HG03460 (cell line): ENCODE results near the gene EVX1.

Experiments
- ATAC-seq: cut with Tn5 transposase; IDR thresholded peaks from one replicate; pipeline ENCODE4 v1.9.1; 2021; ENCODE audit not compliant: unreplicated experiment

The EVX1 gene

DNA sequence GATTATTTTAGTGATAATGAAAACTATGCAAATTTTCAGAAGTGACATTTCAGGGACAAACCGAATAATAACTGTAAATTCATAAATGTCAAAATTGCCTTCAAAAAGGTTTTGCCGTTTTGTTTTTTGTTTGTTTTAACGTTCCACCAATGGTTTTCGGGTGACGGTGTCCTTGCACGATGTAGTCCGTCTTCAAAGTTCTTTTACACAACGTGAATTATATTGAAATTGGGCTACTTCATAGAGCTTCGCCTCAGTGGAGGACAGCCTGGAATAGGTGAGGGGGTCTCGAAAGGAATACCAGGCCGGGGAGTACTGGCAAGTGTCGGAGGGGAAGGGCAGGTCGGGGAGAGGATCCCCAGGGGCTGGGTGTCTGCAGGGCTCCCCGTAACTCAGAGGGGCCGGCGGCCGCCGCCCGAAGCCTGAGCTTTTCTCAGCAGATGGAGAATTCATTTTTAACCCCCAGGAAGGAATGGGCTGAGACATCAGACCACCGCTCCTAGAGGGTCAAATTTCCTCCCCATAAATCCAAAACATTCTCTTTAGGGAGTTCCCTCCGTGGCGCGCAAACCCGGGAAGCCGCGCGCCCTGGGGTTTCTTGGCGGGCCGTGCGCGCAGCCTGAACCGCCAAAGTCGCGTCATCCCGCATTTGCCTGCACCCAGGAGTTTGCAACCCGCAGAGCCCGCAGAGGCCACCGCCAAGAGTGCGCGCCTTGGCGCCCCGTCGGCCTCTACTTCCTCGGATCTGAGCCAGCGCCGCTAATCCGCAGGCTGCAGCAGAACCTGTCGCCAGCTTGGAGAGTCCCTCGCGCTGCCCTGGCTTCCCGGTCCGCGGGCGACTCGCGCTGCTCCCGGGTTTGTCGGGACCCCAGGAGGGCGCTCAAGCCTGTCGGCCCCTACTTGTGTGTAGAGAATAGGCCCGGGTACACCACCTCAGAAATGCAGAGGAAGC lies 17.3 kb upstream of the EVX1 start:
- no peak for ATAC-seq

DNA sequence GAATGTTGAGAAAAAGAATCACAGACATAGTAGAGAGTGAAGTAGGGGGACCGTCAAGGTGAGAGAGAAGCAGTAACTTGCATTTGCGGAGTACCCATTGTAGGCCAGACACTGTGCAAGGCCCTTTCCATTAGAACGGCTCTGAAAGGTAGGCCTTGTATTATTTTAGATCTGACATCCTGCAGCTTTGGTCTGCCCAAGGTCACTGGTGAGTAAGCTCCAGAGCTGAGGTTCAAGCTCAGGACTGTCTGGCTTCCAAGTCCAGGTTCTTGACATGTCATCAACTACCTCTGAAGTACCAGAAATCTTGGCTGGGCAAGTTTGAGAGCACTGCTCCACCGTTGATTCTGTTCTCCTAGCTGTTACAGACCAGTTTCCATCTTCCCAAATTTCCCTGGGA lies 13.2 kb upstream of the EVX1 start:
- ATAC-seq: no peak

DNA sequence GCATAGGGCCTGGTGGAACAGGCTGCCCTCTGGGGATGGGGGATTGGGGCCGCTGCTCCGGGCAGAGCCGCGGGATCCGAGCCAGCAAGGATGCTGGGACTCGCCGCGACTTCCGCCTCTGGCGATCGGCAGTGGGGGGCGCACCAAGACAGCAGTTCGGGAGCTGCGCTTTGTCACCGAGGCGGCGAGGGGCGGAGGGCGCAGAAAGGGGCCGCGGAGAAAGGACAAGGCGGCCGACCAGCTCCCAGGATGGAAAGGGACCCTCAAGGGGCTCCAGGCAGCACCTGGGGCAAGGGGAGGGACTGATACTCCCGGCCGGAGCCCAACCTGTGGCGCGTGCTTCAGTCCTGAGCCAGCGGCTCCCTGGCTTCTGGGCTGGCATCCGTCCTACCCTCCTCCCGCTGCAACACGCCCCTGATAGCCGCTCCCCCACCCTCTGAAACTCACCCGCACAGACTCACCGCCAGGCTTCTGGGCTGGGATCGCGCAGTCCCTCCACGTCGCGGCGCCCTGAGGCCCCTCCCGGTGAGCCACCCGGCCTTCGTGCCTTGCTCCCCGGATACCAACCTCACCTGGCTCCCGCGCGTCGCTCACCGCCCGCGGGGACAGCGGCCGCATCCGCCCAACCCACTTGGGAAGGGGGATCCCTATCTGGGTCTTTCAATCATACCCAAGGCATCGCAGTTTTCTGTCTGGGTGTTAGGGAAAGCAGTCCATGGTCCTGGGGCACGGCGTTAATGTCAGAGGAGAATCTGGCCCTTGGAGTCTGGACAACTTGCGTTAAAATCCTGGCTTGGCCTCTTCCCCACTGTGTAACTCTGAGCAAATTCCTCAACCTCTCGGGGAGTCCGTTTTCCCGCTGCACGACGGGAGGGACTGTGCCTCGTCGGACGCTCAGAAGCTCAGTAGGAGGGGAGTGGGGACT lies 7.0 kb upstream of the EVX1 start:
- no peak for ATAC-seq

DNA sequence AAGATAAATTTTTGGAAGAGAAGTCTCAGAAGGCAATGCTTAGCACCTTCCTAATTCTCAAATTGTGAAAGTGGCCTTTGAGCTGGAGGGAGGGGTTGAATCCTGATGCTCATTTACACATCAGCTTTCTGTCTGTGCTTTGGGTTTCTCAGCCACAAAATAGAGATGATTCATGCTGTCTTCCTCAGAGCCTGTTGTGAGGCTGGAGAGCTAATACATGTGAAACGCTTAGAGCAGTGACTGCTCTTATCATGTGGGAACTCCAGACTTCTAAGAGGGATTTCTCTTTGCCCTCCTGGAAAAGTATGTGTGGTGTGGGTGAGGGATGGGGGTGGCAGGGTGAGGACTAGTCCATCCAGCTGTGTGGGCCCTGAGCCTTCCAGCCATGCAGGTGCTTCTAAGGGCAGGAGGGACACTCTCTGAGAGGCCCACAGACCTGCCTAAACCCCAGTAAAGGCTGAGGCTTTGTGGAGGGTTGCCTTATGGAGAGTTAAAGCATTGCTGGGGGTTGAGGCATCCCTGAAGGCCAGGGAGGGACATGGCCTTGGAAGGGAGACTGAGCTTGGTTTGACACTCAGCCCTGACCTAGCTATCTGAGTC lies 4.8 kb upstream of the EVX1 start:
- no peak for ATAC-seq

DNA sequence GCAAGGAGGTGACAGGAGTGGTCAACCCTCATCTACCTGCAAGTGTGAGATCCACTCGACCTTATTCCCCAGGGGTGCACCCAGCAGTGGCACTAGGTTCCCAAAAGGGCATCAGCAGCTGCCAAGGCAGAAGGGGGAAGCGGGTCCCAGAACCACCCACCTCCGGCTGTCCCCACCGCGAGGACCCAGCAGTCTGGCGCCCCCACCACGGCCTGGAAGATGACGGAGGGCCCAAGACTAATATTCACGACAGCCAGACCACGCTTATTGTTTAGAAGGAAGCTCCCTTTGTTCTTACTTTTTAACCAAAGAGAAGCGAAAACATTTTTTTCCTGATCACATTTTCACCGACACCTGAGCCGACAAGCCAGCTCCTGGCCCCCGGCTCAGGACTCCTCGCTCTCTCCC lies 3.6 kb upstream of the EVX1 start:
- ATAC-seq: no peak

DNA sequence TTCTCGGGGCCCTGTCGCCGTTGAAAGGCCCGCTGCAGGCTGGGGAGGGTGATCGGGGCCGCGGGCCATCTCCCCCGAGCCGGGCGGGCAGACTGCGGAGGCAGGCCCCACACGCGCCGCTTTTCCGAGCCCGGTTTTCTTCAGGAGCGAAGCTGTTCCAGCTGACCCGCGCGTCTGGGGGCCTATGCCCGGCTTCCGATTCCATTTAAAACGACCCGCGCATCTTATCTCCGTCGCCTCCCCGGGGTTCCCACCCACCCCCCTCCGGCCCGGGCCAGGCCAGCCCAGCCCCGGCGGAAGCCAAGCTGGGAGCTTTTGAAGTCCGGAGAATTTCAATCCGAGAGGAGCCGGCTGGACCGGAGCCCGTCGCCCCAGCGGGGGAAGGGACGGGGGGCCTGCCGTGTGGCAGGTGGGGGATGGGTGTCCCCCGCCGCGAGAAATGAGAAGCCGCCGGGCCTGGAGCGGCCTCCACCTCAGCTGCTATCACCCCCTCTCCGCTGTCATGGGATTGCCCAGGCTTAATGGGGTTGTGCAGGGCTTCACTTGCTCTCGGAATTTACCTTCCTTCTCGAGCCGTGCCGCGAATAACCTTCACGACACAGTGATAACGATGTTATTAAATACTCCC lies 3.1 kb upstream of the EVX1 start:
- no peak for ATAC-seq

DNA sequence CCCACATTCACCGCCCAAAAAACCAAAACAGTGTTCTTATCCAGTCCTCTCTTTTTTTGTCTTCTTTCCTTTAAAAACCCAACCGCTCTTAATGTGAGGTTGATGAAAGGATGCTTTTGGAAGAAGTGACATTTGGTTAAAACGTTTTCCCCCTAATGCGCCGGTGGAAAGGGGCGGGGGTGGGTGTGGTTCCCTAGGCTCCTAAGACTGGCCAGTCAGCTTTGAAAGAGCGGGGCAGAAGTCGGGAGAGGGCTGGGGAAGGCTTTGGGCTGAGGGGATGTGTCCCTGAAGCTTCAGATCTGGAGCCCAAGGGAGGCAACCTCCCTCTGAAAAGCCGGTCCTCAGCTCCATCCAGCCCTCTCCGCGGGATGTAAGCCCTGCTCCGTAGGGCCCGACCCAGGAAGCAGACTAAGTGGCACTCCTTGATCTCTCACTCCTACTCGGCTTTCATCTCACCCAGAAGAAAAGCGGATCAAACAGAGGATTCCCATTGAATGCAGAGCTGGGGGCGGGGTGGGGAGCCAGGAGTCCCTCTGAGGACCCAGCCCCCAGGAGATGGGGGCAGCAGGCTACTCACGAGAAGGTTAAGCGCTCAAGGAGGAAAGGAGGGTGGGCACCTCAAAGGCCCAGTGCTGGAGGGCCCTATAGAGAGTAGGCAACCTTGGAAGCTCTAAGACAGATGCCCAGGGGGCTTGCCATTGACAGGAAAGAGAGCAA lies 2.4 kb upstream of the EVX1 start:
- no peak for ATAC-seq

DNA sequence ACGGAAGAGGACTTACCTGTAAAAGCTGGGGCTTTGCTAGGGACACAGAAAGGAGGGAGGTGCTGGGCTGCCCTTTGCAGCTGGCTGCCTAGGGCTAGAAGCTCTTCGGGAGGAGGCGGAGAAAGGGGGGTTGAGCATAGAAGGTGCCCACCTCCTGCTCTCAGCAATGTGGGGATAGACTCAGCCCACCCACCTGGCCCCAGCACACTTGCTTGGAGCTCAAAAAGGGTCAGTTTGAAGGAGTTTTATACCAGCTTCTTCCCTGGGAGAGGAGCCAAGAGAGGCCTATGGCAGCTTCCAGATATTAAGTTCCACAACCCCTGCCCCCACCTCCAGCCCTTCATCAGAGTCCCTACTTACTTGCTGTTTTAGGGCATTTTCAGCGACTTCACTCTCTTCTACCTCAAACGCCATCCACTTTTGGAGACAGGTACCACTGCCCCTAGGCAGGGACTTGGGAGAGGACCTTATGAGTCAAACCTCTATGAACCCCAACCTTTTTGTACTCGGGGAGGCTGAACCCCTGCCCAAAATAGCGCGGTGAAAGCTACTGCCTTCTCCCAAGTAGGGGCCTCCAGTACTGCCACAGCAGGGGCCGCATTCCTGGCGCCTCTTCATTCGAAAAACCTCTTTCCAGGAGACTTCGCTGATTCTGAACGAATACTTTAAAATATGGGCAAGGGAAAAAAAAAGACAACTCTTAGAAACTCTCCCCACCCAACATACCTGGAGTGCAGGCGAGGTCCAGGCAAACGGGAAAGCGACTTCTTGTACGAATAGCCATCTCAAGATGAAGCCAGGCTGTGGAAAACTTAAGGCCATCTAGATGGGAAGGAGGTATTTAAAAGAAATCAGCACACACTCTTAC lies 1.2 kb upstream of the EVX1 start:
- ATAC-seq: no peak

DNA sequence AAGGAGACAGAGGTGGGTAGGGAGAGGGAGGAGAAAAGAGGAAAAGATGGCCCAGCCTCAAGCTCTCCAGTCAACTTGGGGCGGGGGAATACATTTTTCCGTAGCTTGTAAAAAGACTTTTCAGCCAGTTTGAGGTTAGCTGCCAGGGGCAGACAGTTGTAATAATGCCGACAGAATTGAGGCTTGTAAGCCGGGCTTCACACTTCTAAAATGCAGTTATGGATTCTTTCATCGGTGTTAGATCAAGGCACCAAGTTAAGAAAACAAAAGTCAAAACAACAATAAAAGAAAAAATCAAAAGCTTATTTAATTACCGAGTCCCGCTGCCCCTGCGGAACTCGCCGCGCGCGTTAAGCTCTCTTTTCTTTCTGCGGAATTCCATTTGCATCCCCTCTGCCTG lies 448 bp upstream of the EVX1 start:
- ATAC-seq: no peak

DNA sequence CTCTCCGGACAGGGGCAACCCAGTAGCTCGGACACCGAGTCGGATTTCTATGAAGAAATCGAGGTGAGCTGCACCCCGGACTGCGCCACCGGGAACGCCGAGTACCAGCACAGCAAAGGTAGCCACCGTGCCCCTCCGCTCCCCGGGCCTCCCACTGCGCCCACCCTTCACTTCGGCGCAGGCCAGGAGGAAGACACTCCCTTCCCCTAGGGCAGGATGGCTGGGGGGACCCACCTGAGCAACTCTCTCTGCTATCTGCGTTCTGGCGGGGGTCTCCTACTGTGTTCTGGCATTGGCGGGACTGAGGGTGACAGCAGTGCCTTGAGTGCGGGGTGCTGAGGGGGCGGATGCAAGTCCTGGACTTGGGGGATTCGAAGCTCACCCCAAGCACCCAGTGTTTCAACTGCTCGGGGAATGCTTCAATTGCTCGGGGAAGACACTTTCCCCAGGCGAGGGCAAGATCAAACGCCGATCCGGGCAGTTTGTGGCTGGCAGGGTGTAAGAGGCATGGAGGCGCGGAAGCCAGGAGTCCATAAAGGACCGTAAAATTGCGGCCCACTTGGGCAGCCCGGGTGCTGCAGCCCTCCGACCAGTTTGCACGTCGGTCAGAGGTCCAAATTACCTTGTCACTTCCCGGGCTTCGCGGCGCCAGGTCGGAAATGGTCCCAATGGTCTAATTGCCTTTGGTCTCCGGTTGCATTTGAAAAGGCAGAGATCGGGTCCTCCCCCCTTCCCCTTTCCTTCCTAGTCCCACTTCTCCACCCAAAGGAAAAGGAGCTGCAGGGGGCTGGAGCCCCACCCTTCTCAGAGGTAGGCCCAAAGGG lies 950 bp downstream of the EVX1 start:
- ATAC-seq: no peak

DNA sequence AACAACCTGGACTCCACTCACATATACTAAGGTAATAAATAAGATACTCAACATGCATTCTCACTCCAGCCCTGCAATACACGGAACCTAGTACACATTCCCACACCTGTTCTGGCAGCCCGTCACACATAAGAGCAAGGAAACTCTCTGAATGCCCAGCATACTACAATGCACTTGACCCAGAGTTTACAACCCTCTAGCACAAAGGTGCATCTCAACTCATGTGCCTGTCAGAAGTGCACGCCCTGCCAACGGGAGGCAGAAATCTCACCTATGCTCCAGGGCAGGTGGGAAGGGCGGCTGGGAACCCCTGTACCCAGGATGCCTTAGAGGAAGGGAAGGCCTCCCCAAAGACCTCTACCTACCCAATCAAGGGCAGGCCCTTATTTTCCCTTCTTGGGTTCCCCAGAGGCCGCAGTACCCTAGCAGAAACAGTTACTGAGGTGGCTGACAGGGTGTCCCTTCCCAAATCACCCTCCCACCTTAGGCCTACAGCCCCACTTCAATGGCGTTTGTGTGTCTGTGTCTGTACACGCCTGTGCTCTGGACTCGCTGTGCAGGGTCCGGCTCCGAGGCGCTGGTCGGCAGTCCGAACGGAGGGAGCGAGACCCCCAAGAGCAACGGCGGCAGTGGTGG lies 2.0 kb downstream of the EVX1 start:
- no peak for ATAC-seq

DNA sequence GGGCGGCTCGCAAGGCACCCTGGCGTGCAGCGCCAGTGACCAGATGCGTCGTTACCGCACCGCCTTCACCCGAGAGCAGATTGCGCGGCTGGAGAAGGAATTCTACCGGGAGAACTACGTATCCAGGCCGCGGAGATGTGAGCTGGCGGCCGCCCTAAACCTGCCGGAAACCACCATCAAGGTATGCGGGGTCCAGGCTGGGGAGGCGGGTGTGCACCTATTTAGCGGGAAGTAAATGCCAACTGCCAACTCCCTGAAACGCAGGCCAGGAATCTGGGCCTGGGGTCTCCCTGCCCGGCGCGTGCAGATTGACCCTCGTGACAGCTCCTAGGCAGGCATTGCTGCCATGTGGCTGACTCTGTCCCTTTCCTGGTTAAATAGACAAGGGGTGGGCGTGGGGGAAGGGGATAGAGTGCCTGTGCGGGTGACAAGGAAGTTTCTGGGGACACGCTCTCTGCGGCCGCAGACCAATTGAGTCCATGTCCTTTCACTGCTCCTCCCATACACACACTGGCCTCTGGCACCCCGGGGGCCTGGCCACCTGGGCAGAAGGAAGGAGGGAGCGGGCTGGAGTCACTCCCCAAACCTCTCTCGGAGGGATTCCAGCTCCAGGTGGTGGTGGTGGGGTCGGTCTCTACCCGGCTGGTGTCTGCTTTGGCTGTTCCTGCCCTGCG lies 2.7 kb downstream of the EVX1 start:
- no peak for ATAC-seq

DNA sequence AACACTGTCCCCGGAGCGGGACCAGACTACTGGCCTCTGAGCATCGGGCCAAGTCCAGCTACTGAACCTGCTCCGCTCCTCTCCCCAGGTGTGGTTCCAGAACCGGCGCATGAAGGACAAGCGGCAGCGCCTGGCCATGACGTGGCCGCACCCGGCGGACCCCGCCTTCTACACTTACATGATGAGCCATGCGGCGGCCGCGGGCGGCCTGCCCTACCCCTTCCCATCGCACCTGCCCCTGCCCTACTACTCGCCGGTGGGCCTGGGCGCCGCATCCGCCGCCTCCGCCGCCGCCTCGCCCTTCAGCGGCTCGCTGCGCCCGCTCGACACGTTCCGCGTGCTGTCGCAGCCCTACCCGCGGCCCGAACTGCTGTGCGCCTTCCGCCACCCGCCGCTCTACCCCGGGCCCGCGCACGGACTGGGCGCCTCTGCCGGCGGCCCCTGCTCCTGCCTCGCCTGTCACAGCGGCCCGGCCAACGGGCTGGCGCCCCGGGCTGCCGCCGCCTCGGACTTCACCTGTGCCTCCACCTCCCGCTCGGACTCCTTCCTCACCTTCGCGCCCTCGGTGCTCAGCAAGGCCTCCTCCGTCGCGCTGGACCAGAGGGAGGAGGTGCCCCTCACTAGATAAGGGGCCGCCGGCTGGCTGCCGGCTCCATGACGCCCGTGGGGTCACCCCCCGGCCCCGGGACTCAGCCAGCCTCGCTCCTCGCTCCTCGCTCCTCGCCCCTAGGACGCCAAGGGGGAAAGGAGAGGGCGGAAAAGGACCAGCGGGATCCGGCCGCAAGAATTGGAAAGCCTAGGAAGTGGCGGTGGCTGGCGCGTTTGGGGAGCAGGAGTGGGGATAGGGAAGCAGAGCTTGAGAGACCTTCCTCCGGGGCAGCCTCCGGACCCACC lies 3.4 kb downstream of the EVX1 start:
- ATAC-seq: no peak

DNA sequence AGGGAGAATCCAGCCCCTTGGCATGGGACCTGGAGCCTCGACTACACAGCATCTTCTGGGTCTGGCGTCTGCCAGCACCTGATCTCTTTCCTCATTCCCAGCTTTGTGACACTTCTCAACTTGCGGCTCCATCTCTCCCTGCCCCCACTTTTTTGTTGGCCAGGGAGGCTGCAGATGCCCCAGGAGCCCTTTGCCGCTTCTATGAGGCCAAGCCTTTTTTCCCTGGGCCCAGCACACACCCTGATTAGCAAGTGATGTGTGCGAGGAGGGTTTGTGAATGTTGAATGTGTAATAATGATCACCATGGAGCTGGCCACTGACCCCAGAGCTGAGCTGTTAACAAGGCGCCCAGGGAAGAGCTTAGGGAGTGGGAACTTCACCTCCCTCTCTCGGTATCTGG lies 4.4 kb downstream of the EVX1 start:
- no peak for ATAC-seq

DNA sequence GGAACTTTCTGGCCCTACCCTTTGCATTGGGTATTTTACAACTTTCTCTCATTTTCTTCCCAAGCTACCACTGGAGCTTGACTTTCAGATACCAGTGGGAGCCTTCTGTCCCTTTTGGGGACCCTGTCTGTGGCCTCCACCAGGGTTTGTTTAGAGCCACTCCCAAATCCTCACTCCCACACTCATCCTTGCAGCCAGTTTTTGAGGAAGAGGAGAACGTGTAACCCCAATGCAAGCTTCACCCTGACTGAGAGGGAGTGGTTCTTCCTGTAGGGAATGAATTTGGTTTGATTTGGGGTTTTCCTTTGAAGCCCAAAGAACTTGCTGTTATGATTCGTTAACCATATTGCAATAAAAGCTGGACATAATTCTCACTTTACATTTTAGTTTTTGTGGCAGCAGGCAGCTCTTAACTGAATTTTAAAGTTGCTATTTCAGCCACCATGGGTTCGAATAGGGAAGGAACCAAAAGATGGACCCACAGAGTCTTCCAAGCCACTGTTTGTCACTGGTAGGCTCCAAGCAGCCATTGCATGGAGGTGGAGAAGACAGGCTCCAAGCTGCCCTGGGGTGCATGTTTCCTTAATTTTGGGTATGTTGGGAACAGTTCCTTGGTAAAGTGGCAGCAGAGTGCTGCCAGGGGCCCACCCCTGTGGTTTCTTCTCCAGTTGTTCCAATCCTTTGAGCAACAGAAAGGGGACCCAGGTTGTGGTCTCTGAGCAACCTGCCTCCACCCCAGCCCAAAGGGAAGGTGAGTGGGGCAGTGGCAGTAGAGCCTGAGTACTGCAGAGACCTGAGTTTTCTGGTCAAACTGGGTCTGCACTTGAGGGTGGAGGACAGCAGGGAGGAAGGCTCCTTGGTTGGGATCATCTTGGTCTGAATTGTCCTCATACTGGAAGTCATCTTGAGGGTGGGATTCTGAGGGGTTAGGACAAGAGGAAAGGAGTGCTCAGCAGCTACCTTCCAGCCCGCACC lies 5.1 kb downstream of the EVX1 start:
- ATAC-seq: no peak
